ENCODE measurements around the gene PRKCB. TPM values are rescaled to one million over a fixed set of nuclear protein-coding genes. Genes with fewer than 3 reads are reported as not detected.
A peak's percentile ranks its signal among the peaks of the same experiment; 100 is the strongest.

PRKCB gene
- total RNA-seq, 2 experiments from 2014 or later: 21.0 to 51.6 TPM

- intact Hi-C loops (cut with micrococcal nuclease; ENCODE audit: unreplicated experiment): loop anchor here (1.0 to 5.0 kb wide), 4 partner anchors 34 to 449 kb away; no protein-coding TSS in a partner anchor
- TF ChIP-seq EZH2phosphoT487 (IDR thresholded peaks at IDR 0.05; ENCODE audit: borderline replicate concordance, low read depth, low read length): no peak
- peak; percentile 95 for TF ChIP-seq CTCF (conservative IDR thresholded peaks at IDR 0.05; ENCODE audit: low read length)
- no TSS peak for BruUV-seq (replicated peaks)
- Histone ChIP-seq H4K20me1 (ENCODE audit: insufficient read depth, low read length) (no peaks in the 10 kb centered on the region), H3K9me2 (ENCODE audit: insufficient read depth, low read length) (no peaks in the 10 kb centered on the region), H2AFZ (ENCODE audit: low read length) (peak overlapping the region; percentile 94), H3K4me3 (ENCODE audit: low read depth, low read length, poor library complexity, severe bottlenecking) (peak overlapping the region; percentile 24), H3K27ac (ENCODE audit: low read depth, low read length, poor library complexity, severe bottlenecking) (no peak overlapping the region), H3K36me3 (ENCODE audit: insufficient read depth, low read length) (no peaks in the 10 kb centered on the region), H3K79me2 (ENCODE audit: insufficient read depth, low read depth, low read length) (no peaks in the 10 kb centered on the region), H3K4me2 (ENCODE audit: low read length) (peak overlapping the region; percentile 48), H3K9me3 (ENCODE audit: low read length) (no peaks in the 10 kb centered on the region), H3K4me1 (ENCODE audit: insufficient read depth, low read length, poor library complexity, severe bottlenecking) (peaks cover 48% of the 10 kb centered on the region)
- CTCF ChIA-PET (ENCODE audit: unreplicated experiment): interaction anchor here (1.0 to 2.1 kb wide), 4 partner anchors 207 to 255 kb away, joined by 3 to 11 read pairs (median 8); no protein-coding TSS in a partner anchor
- peak; percentile 87 for DNase-seq (ENCODE audit: low spot score)
- POLR2A ChIA-PET: interaction anchor here (0.9 to 2.2 kb wide), 4 partner anchors 203 to 687 kb away, joined by 3 to 12 read pairs (median 4); no protein-coding TSS in a partner anchor
Observed at GRCh38 chr16:23803591-23804123, 32.1 kb upstream of the PRKCB start.

GRCh38 chr16:23807028-23807427 lies 28.8 kb upstream of the PRKCB start:
- H3K4me3 ChIP-seq (ENCODE audit: low read depth, low read length, poor library complexity, severe bottlenecking): no peak overlapping the region
- no peaks in the 10 kb centered on the region for H3K79me2 ChIP-seq (ENCODE audit: insufficient read depth, low read depth, low read length)
- H3K4me2 ChIP-seq (ENCODE audit: low read length): peak overlapping the region; percentile 54
- H3K4me1 ChIP-seq (ENCODE audit: insufficient read depth, low read length, poor library complexity, severe bottlenecking): peaks cover 48% of the 10 kb centered on the region
- BruUV-seq (replicated peaks): no TSS peak
- H3K27ac ChIP-seq (ENCODE audit: low read depth, low read length, poor library complexity, severe bottlenecking): peak overlapping the region; percentile 34
- H2AFZ ChIP-seq (ENCODE audit: low read length): peak overlapping the region; percentile 87
- no peaks in the 10 kb centered on the region for H3K9me2 ChIP-seq (ENCODE audit: insufficient read depth, low read length)
- CTCF ChIA-PET (ENCODE audit: unreplicated experiment): interaction anchor here (0.6 kb wide), 1 partner anchor 95 kb away, joined by 4 read pairs; no protein-coding TSS in a partner anchor
- intact Hi-C loops (cut with micrococcal nuclease; ENCODE audit: unreplicated experiment): no loop called here
- H3K36me3 ChIP-seq (ENCODE audit: insufficient read depth, low read length): no peaks in the 10 kb centered on the region
- POLR2A ChIA-PET: interaction anchor here (0.6 to 1.5 kb wide), 4 partner anchors 68 to 209 kb away, joined by 3 to 4 read pairs (median 4); no protein-coding TSS in a partner anchor
- DNase-seq (ENCODE audit: low spot score): peak; percentile 77
- H4K20me1 ChIP-seq (ENCODE audit: insufficient read depth, low read length): no peaks in the 10 kb centered on the region
- H3K9me3 ChIP-seq (ENCODE audit: low read length): no peaks in the 10 kb centered on the region
- TF ChIP-seq EZH2phosphoT487 (IDR thresholded peaks at IDR 0.05; ENCODE audit: borderline replicate concordance, low read depth, low read length) (no peak), CTCF (conservative IDR thresholded peaks at IDR 0.05; ENCODE audit: low read length) (no peak)

- H3K9me3 ChIP-seq (ENCODE audit: low read length): peaks cover 11% of the 10 kb centered on the region; the same call in 1 of the 2 replicates
- ChIA-PET POLR2A (no interaction called here), CTCF (ENCODE audit: unreplicated experiment) (no interaction called here)
- no peaks in the 10 kb centered on the region for H3K79me2 ChIP-seq (ENCODE audit: insufficient read depth, low read depth, low read length)
- H3K27ac ChIP-seq (ENCODE audit: low read depth, low read length, poor library complexity, severe bottlenecking): no peak overlapping the region
- intact Hi-C loops (cut with micrococcal nuclease; ENCODE audit: unreplicated experiment): no loop called here
- no peaks in the 10 kb centered on the region for H3K9me2 ChIP-seq (ENCODE audit: insufficient read depth, low read length)
- no peak overlapping the region for H3K4me2 ChIP-seq (ENCODE audit: low read length)
- H4K20me1 ChIP-seq (ENCODE audit: insufficient read depth, low read length): no peaks in the 10 kb centered on the region
- H3K36me3 ChIP-seq (ENCODE audit: insufficient read depth, low read length): no peaks in the 10 kb centered on the region; the same call in 1 of the 2 replicates
- H2AFZ ChIP-seq (ENCODE audit: low read length): no peak overlapping the region
- no peak for TF ChIP-seq EZH2phosphoT487 (IDR thresholded peaks at IDR 0.05; ENCODE audit: borderline replicate concordance, low read depth, low read length)
- no peak for TF ChIP-seq CTCF (conservative IDR thresholded peaks at IDR 0.05; ENCODE audit: low read length)
- no peak for DNase-seq (ENCODE audit: low spot score)
- BruUV-seq (replicated peaks): no TSS peak
- H3K4me3 ChIP-seq (ENCODE audit: low read depth, low read length, poor library complexity, severe bottlenecking): no peak overlapping the region
- H3K4me1 ChIP-seq (ENCODE audit: insufficient read depth, low read length, poor library complexity, severe bottlenecking): peaks cover 7% of the 10 kb centered on the region
Observed at GRCh38 chr16:23821467-23821866, 14.3 kb upstream of the PRKCB start.

All from OCI-LY7 (cell line).